Measurements from ENCODE around the gene NRBP1. TPM values are rescaled to one million over a fixed set of nuclear protein-coding genes. Genes with fewer than 3 reads are reported as not detected.

Gene NRBP1
- total RNA-seq, 1 experiment from 2014 or later, result 140 TPM

DNA sequence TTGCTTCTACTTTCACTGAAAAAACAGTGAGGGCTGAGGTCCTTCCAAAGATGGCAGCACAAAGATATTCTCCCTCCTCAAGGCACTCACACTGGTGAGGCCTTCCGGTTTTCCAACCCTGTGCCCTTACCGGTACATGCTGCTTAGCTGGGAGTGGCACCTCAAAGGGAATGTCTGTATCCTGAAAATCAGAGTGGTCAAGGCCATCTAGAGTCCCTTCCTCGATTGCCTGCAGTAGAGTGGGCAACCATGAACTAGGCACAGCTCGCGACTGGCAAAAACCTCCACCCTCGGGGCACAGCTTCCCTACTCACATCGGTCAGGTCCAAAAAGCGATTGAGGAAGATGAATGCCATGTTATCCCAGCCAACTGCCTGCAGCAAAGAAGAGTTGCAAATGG is 17.2 kb downstream of the NRBP1 start:
- Histone ChIP-seq H3K27ac (ENCODE audit: insufficient read length, low read depth, low read length) (no peak overlapping the region), H2BK120ac (ENCODE audit: low read depth, low read length, poor library complexity, severe bottlenecking) (no peak overlapping the region), H3K23me2 (ENCODE audit: insufficient read length, low read depth, low read length, poor library complexity, severe bottlenecking) (peaks cover 8% of the 10 kb centered on the region), H3K9me3 (ENCODE audit: control insufficient read depth, low read depth, low read length) (no peaks in the 10 kb centered on the region), H3K4ac (ENCODE audit: low read depth, low read length) (no peak overlapping the region), H3K9ac (ENCODE audit: extremely low read depth, insufficient read length, low read length) (no peak overlapping the region), H3K14ac (ENCODE audit: insufficient read depth, low read length) (no peak overlapping the region), H2BK12ac (ENCODE audit: insufficient read length, low read depth, low read length) (no peak overlapping the region), H3K56ac (ENCODE audit: insufficient read length, low read depth, low read length) (no peak overlapping the region), H4K8ac (replicated peaks; ENCODE audit: insufficient read length, low read depth, low read length) (no peak overlapping the region), H3K79me2 (ENCODE audit: insufficient read depth, low read length) (no peaks in the 10 kb centered on the region), H3K18ac (ENCODE audit: insufficient read length, low read depth, low read length) (no peak overlapping the region), H4K20me1 (ENCODE audit: control insufficient read depth, insufficient read depth, insufficient read length) (no peaks in the 10 kb centered on the region), H3T11ph (ENCODE audit: low read length) (no peak overlapping the region), H3K4me1 (ENCODE audit: insufficient read depth, low read length) (no peaks in the 10 kb centered on the region), H3K27me3 (ENCODE audit: insufficient read depth, low read length) (no peaks in the 10 kb centered on the region), H2BK15ac (ENCODE audit: low read depth, low read length) (no peak overlapping the region), H3K4me2 (ENCODE audit: insufficient read depth, insufficient read length, low read length) (no peak overlapping the region), H2BK5ac (ENCODE audit: insufficient read length, low read length) (no peak overlapping the region), H2BK20ac (ENCODE audit: low read depth, low read length, poor library complexity, severe bottlenecking) (no peak overlapping the region), H3K23ac (ENCODE audit: insufficient read length, low read depth, low read length) (no peak overlapping the region), H4K91ac (ENCODE audit: insufficient read length, low read depth, low read length) (no peak overlapping the region), H2AFZ (ENCODE audit: low read length) (no peak overlapping the region), H4K5ac (ENCODE audit: insufficient read length, low read depth, low read length) (no peak overlapping the region), H2AK5ac (ENCODE audit: insufficient read length, low read length) (no peak overlapping the region), H3K79me1 (ENCODE audit: insufficient read depth, low read depth, low read length, poor library complexity, severe bottlenecking) (no peaks in the 10 kb centered on the region)
- Mint-ChIP-seq H3K27ac (peak overlapping the region in 2 of 3 experiments; percentile 21 to 82; a peak in 1 of 7 replicates), H3K27me3 (ENCODE audit: low read depth) (no peaks in the 10 kb centered on the region), H3K36me3 (ENCODE audit: insufficient read depth in 1 of 3, low read depth in 3 of 3) (peaks cover 21 to 70% (median 53%) of the 10 kb centered on the region in 3 experiments; a peak in 6 of 7 replicates), H3K4me3 (no peak overlapping the region; a peak in 1 of 5 replicates), H3K9me3 (no peaks in the 10 kb centered on the region), H3K4me1 (peaks cover 13 to 18% of the 10 kb centered on the region in 2 experiments)
- no CpG with 5 or more reads among the region's 8 CpGs for WGBS (ENCODE audit: extremely low coverage, insufficient read length, low lambda C conversion rate)
- DNase-seq, result no peak
- TF ChIP-seq, protein P1, sequence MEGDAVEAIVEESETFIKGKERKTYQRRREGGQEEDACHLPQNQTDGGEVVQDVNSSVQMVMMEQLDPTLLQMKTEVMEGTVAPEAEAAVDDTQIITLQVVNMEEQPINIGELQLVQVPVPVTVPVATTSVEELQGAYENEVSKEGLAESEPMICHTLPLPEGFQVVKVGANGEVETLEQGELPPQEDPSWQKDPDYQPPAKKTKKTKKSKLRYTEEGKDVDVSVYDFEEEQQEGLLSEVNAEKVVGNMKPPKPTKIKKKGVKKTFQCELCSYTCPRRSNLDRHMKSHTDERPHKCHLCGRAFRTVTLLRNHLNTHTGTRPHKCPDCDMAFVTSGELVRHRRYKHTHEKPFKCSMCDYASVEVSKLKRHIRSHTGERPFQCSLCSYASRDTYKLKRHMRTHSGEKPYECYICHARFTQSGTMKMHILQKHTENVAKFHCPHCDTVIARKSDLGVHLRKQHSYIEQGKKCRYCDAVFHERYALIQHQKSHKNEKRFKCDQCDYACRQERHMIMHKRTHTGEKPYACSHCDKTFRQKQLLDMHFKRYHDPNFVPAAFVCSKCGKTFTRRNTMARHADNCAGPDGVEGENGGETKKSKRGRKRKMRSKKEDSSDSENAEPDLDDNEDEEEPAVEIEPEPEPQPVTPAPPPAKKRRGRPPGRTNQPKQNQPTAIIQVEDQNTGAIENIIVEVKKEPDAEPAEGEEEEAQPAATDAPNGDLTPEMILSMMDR (conservative IDR thresholded peaks at IDR 0.05), result no peak

Data from H9 (cell line).